GM19240 (cell line): Measurements from ENCODE around the gene ZIC5.

Experiments used
- DNase-seq: peaks from one replicate; pipeline ENCODE4 v3.0.0; 2011; ENCODE audit warnings: low spot score; ENCODE audit not compliant: insufficient read length

The ZIC5 gene

GRCh38 chr13:99971576-99972189 lies at the start of gene ZIC5:
Gene ZIC5, minus strand, starts transcription at chr13:99971767. Its CDS starts 164 bp downstream, at chr13:99971603.
- no peak for DNase-seq

GRCh38 chr13:100019780-100020356 lies 48.3 kb upstream of the ZIC5 start:
- no peak for DNase-seq

DNA sequence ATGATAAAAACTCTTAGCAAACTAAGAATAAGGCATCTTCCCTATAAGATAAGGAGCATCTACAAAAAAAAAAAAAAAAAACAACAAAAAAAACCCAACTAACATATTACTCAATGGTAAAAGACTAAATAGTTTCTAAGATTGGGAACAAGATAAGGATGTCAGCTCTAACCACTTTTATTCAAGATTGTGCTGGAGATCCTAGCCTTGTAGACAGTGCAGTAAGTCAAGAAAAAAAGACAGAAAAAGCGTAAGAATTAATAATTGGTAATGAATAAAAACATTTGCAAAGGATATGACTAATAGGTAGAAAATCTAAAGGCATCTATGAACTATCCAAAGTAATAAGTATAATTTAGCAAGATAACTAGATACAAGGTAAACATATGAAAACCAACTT lies 43.1 kb upstream of the ZIC5 start:
- DNase-seq = no peak

DNA sequence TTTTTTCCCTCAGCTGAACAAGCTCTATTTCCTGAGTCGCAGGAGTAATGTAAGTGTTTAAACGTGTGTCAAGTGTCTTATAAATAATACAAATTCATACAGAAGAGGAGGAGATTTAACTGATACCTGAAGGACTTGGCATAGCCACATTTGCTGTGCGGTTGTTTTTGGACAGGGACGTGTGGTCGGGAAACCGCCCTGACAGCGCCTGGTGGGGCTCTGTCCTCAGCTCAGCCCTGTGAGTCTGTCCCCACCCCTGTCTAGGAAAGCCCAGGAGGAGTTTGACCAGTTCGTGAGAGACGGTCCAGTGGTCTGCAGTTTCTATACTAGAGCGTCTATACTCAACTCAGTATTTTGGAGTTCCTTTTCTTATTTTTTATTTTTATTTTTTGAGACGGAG lies 26.7 kb upstream of the ZIC5 start:
- no peak for DNase-seq

GRCh38 chr13:99997702-99998214 lies 26.2 kb upstream of the ZIC5 start:
- DNase-seq = no peak

- no peak for DNase-seq
Measured at GRCh38 chr13:99996381-99996973, 24.9 kb upstream of the ZIC5 start.

DNA sequence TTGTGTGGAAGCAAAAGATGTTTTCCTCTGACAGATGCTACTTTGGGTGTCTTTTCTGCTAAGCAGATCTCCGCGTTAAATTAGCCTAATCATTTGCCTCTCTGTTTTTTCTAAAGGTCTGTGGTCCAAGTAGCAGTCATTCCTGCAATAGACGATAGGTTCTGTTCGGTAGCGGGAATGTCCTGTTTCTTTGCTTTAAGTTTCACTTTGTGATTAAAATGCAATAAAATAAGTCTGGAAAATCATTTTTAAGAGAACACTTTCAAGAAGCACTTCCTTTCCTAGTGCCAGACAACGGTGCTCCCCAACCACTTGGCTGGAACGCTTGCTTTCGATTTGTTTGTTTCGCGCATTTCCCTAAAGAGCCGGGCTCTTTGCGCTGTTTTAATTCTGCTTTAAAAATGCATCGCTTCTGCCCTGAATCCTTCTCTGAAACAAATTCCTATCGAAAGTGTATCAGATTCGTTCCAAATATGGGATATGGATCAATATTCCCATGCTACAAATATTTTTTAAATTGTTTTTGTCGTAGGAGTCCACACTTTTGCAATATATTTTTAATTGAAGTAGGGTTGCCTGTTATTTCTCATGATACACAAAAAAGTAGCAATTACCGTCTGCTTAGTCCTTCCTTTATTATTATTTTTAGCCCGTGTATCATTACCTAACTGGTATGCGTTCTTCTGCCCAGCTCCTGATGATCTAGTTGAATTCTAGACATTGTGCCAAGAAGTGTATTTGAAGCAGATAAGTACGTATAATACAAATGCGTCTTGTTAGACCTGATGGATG lies 24.2 kb upstream of the ZIC5 start:
- DNase-seq = no peak

- DNase-seq = no peak
Measured at GRCh38 chr13:99995104-99995588, 23.6 kb upstream of the ZIC5 start.

DNA sequence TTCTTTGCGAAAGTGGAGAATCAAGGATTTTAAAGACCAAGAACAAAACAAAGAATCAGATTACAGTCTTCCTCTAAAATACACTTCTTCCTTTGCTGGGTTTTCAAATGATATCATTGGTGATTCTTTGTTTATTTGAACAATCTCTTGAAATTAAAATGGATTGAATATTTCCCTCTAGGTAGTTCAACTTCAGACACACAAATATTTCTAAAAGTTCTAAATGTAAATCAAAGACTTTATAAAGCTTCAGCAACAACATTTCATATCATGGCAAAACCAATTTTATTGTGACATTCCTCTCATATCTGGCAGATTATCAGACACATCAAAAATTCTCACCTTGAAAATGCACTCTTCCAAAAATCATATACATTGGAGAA lies 23.1 kb upstream of the ZIC5 start:
- no peak for DNase-seq

- no peak for DNase-seq
Measured at GRCh38 chr13:99993660-99994637, 22.4 kb upstream of the ZIC5 start.

DNA sequence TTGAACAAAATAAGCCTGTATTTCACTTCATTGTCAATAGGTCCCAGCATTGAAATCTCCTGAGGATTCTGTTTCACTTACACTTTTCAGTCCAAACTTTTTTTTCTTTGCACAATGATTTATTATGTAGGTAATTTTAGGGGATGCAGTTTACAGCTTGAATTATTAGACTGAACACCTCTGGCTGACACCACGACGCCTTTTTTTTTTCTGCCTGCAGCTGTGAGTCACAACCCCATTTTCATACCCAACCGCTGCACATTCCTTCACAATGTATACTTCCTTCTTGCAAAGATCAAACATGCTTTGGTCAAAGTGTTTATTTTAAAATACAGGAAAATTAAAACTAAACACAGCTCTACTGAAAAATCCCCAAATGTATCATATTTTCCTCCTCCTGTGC lies 21.4 kb upstream of the ZIC5 start:
- no peak for DNase-seq

DNA sequence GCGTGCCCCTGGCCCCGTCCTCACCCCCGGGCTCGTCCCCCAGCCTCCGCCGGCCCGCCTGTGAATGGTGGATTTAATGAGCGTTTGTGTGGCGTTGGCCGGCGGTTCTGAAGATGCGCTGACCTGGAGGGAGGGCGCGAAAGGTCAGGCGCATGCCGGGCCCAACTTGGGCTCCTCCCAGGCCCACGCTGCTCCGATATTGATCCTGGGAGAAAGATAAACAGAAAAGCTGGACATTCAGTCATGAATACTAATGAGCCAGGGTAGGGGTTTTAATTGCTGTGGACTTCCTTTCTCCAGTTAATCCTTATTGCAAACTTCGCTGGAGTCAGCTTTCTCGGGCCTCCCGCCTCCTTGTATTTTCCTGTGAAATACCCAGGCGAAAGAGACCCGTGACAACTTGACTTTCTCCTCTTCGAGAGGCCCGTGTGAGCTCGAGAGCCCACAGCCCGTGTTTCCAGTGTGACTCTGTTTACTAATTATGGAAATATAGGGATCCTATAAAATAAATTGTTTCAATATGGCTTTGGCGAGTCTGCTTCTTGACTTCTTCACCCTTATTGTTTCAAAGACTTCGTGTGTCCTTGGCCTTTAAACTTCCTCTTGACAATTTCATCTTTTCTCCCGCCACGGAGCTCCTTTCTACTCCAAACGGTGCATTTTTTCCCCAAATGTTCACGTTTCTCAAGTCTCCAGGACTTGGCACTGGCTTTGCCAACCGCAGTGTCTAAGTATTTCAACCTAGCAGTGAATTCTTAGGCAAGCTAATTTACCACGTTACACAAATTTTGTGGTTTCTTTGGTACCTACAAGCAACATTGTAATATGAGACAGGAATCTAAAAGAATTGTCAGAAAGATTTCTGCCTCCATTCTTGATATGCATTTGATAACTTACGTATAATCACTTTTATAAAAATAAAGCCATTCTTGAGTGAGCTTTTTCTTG lies 20.5 kb upstream of the ZIC5 start:
- no peak for DNase-seq

DNA sequence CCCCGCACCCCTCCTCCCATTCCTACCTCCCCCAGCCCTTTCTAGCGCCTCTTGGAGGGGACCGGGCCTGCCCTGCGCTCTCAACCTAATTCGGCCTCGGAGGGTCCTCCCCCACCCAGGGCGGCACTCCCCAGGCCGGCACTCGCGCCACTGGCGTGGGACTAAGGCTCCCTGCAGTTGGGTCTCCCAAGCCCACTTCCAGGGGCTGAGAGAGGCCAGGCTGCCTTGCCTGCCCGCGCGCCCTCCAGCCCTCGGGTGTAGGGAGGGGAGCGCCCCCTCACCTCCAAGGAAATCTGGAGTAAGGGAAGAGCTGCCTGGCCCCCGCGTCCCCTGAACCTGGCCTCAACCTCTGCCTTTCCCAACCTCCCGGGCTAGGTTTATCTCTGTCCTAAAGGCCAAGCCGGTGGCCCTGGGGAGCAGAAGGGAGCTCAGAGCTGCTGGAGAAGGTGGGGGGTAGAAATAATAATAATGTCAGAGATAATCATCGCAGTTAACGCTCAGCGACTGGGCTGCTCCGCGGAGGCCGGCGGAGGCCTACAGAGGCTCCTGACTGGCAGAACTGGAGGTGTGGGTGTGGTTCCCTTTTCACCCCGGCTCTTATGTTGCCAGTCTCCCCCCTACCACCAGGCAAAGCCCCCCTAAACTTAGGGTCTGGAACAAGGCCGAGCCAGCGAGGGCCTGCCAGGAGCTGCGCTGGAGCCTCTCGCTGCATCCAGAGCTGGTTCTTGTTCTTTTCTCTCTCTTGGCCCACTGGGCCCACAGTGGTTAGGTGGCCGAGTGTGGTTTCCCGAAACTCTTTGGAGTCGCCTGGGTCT lies 19.7 kb upstream of the ZIC5 start:
- no peak for DNase-seq

DNA sequence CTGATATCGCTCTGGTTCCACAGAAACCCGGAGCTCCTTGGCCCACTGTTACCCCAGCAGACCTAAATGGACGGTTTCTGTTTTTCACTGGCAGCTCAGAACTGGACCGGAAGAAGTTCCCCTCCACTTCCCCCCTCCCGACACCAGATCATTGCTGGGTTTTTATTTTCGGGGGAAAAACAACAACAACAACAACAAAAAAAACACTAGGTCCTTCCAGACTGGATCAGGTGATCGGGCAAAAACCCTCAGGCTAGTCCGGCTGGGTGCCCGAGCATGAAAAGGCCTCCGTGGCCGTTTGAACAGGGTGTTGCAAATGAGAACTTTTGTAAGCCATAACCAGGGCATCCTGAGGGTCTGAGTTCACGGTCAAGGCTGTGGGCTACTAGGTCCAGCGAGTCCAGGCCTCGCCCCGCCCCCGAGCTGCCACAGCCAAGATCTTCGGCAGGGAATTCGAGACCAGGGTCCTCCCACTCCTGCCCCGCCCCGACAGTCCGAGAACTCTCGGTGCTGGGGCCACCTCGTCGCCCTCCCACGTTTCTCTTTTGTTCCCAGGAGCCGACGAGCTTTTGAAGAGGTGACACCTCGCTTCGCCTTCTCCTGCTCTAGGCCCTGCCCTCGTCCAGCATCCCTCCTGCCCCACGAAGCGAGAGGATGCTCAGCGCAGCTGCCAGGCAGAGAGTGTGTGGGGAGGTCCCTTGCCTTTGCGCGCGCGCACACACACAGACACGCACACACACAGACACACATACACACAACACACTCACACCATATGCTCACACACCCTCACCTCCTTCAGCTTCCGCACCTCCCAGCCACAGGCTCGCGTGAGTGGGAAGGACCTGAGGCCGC lies 18.8 kb upstream of the ZIC5 start:
- DNase-seq = no peak

GRCh38 chr13:99989276-99990125 lies 17.9 kb upstream of the ZIC5 start:
- no peak for DNase-seq

GRCh38 chr13:99988529-99989275 lies 17.1 kb upstream of the ZIC5 start:
- no peak for DNase-seq
